Activated T-cell treated with anti-CD3 and anti-CD28 coated beads for 4 hours (primary cell): ENCODE measurements around the gene CTNNA2.

Experiments used
- DNase-seq: peaks from one replicate; pipeline ENCODE4 v3.0.0-alpha.2; 2020

CTNNA2 gene

DNA sequence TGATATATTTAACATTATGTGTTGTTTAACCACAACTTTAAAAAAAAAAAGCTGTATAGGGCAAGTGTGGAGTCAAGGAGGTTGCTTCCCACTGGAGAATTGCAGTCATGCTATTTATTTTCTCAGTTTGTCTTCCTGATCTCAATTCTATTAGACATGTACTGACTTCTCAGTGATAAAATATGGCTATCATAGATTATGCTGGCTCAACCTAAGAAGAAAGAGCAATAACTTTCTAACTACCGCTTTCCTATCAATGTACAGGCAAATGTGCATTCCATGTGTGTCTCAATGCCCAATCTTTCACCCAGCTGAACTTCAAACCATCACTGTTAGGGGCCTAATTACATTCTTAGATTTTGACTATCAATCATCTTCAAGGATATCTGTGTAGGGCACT lies 201.4 kb downstream of the CTNNA2 start:
- no peak for DNase-seq

- DNase-seq, result no peak
These were observed 202.5 kb downstream of the CTNNA2 start for GRCh38 chr2:79715338-79715737.

DNA sequence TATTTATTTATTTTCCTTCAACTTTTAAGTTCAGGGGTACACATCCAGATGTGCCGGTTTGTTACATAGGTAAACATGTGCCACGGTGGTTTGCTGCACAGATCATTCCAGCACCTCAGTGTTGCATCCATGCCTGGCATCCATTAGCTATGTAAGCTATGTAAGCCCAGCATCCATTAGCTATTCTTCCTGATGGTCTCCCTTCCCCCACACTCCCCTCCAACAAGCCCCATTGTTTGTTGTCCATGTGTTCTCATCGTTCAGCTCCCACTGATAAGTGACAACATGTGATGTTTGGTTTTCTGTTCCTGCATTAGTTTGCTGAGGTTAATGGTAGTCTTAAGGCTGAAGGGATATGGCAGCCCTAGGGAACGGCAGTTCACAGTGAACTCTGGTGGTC lies 203.4 kb downstream of the CTNNA2 start:
- DNase-seq, result no peak

- DNase-seq, result no peak
These were observed 204.6 kb downstream of the CTNNA2 start for GRCh38 chr2:79717364-79718007.

DNA sequence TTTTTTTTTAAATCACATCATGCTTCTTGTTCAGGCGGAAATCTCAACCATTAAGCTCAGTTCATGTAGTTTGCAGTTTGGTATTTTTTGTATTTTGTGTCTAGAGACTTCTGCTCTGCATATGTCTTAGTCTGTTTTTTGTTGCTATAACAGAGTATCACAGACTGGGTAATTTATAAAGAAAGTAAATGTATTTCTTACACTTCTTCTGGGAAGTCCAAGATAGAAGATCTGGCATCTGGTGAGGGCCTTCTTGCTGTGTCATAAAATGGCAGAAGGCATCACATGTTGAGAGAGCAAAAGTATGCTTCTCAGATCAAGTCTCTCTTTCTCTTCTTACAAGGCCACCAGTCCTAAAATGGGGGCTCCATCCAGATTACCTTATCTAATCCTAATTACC lies 208.2 kb downstream of the CTNNA2 start:
- no peak for DNase-seq

GRCh38 chr2:79721966-79722365 lies 209.1 kb downstream of the CTNNA2 start:
- no peak for DNase-seq

GRCh38 chr2:79723830-79724229 lies 211.0 kb downstream of the CTNNA2 start:
- DNase-seq, result no peak

DNA sequence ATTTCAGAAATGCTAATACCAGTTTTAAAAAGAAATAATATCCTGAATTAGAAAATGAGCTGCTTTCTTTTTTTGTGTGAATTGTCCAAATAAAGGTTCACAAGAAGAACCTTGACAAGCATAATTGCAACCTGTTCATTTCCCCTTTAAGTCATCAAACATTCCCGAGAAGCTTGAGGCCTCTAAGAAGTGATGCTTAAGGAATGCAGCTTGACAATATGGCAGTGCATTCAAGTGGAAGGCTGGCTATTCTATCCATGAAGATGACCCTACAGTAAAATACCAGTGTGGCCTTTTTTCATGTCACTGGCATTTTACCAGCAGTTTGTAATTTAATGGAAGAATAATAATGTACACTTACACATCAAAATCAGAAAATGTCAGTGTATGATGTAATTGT lies 216.7 kb downstream of the CTNNA2 start:
- DNase-seq, result no peak

GRCh38 chr2:79734518-79734917 lies 221.7 kb downstream of the CTNNA2 start:
- no peak for DNase-seq

DNA sequence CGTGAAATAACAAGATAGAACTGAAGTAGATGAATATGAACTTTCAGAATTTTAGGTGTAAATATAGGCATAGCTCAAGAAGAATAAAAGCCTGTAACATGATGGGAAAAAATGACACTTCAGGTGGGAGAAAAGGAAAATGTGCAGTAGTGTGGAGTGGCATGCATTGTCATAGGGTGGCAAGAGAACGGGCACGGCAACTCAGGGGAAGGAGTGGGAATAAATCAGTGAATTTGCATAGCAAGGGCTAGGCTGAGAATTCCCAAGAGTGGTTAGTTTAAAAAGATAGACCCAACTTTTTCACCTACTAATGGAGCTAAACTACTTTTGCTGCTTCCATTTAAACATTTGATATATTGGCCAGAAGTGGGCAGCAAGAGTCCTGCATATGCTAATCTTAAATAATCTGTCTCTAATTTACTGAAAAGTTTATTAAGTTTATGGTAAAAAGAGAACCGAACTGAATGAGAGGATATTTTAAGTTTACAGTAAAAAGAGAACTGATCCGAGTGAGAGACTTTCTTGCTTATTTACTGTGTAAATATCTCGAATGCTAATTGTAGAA lies 228.1 kb downstream of the CTNNA2 start:
- DNase-seq, result no peak

GRCh38 chr2:79750321-79750720 lies 237.5 kb downstream of the CTNNA2 start:
- DNase-seq, result no peak

GRCh38 chr2:79757526-79757925 lies 244.7 kb downstream of the CTNNA2 start:
- DNase-seq, result no peak

- no peak for DNase-seq
These were observed 245.2 kb downstream of the CTNNA2 start for GRCh38 chr2:79758042-79758441.

GRCh38 chr2:79758749-79759282 lies 246.0 kb downstream of the CTNNA2 start:
- DNase-seq, result no peak

GRCh38 chr2:79770926-79771325 lies 258.1 kb downstream of the CTNNA2 start:
- DNase-seq, result no peak

- DNase-seq, result no peak
These were observed 258.6 kb downstream of the CTNNA2 start for GRCh38 chr2:79771493-79771892.

DNA sequence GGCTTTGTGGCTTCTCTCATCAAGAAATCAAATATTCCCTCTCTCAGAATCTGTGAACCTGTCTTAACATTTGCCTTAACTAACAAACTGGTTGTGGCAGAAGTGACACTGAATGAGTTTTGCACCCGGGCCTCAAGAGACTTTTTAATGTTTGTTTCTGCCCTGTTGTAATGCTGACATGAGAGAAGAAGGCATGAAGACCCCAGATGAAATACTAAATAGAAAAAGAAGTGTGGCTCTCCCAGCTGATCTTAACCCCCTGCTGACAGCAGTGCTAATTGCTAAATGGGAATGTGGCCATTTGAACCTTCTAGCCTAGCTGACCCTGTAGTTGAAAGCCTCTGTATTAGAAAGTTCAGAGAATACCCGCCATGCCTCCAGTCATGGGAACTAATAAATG lies 261.2 kb downstream of the CTNNA2 start:
- no peak for DNase-seq

DNA sequence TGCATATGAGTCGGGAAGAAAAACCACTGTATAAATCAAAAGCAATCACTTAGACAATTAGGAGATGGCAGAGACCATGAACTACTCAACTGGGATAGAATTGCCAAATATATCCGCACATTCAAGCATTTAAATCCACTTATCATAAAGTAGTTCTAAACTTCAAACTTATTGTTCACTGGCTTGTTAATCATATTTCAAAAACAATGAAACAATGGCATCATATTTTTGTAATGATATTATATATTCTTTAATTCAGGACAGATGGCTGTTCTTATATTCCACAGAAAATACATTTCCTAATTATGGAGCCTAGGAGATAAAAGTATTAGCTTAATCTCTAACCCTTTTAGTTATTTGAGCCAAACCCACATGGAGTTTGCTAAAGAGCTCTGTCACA lies 263.6 kb downstream of the CTNNA2 start:
- no peak for DNase-seq

- DNase-seq, result no peak
These were observed 267.9 kb downstream of the CTNNA2 start for GRCh38 chr2:79780781-79781180.

- no peak for DNase-seq
These were observed 270.0 kb downstream of the CTNNA2 start for GRCh38 chr2:79782576-79783452.

DNA sequence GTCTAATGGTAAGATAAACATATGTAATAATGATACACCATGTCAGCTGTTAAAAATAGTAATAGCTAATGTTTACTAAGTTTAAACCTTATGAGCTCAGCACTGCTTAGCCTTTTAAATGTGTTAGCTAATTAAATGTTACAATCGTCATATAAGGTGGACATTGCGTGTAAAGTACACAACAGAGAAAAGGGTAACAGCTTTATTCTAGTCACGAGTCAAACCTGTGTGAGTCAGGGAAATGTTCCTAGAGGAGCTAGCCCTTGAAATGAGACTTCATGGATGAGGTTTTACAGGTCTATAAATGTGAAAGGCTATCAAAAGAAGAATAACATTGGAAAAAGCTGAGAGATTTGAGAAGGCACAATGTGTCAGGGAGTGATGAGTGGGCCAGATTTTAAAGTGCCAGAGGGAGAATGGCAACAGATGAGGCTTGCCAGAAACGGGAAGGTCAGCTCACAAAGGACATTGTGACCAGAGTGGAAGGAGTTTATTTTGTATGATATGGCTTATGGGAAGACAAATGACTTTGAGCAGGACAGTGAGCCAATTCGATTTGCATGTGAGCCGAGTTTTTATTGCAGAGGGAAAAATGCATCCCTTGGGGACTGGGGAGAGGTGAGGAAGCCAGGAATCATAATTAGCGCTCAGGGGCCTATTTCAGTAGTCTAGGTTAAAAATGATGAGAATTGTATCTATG lies 276.3 kb downstream of the CTNNA2 start:
- DNase-seq, result no peak

GRCh38 chr2:79789811-79790210 lies 277.0 kb downstream of the CTNNA2 start:
- DNase-seq, result no peak

GRCh38 chr2:79792090-79792489 lies 279.2 kb downstream of the CTNNA2 start:
- DNase-seq, result no peak
